Left ventricle myocardium inferior (tissue), 1 donor: Measurements from ENCODE around the gene DCST1. TPM values are rescaled to one million over a fixed set of nuclear protein-coding genes. Genes with fewer than 3 reads are reported as not detected.
A peak's percentile ranks its signal among the peaks of the same experiment; 100 is the strongest.

Experiments
- DNase-seq: peaks from one replicate; pipeline ENCODE4 v3.0.0-alpha.2; 2020
- H3K27ac ChIP-seq: fragments of 200-600 bp; replicated peaks from 2 replicates; pipeline ENCODE4 v1.8.0; 2021
- H3K27me3 ChIP-seq: fragments of 200-600 bp; 2 replicates; pipeline ENCODE4 v1.8.0; 2021; ENCODE audit warnings: low read depth
- H3K36me3 ChIP-seq: fragments of 200-600 bp; 2 replicates; pipeline ENCODE4 v1.8.0; 2021
- H3K4me1 ChIP-seq: fragments of 200-600 bp; 2 replicates; pipeline ENCODE4 v1.8.0; 2021
- H3K4me3 ChIP-seq: fragments of 200-600 bp; 2 replicates; pipeline ENCODE4 v1.8.0; 2021; ENCODE audit warnings: mild to moderate bottlenecking, moderate library complexity
- H3K9me3 ChIP-seq: fragments of 200-600 bp; replicated peaks from 2 replicates; pipeline ENCODE4 v1.8.0; 2021
- intact Hi-C: fragments of 100-400 bp; cut with micrococcal nuclease; formaldehyde crosslinking; loops from one replicate; pipeline ENCODE4 v1.11.0; 2022
- total RNA-seq: library from RNA; stranded (reverse); fragmentation: NEBNext Ultra II Directional; extraction: Animal tissue kit (Norgen Biotek cat#: 25700); gene quantifications from one replicate; pipeline ENCODE4 v1.2.1, GENCODE V29; 2021
- TF ChIP-seq, protein P1 (sequence below): fragments of 200-600 bp; IDR thresholded peaks from 2 replicates; pipeline ENCODE4 v1.8.0; 2021; ENCODE audit warnings: antibody characterized with exemption, mild to moderate bottlenecking, borderline replicate concordance
- donor health status: DM: no; HTN: yes; CAD: no; lungs with severe emphysema.

Gene DCST1
- total RNA-seq, 1 donor from 2014 or later = not detected

DNA sequence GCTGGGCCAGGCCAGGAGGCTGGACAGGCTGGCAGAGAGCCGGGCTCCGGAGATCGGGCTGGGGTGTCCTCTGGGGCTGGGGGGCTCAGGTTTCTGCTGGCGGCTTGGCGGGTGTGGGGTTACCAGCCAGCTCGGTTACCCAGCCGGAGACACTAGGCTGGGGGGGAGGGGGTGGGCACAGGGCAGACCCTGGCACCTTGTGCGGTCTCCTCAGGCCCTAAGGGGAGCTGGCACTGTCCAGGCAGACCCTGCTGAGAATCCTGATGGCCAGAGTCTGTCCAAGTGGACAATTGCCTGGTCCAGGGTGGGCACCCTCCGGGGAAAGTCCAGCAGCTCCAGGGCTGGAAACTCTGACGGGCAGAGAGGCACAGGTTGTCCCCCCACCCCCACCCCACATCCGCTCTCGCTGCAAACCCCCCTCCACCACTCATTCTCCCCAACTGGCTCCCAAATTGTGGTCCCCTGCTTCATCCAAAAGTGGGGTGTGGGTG, 24.4 kb upstream of the DCST1 start:
- H3K9me3 ChIP-seq = no peaks in the 10 kb centered on the region
- H3K36me3 ChIP-seq = peaks cover 4% of the 10 kb centered on the region
- H3K4me3 ChIP-seq = peak overlapping the region; percentile 45
- no peak for DNase-seq
- H3K27ac ChIP-seq = peak overlapping the region; percentile 95
- intact Hi-C loops = no loop called here
- H3K27me3 ChIP-seq = no peaks in the 10 kb centered on the region
- peaks cover 96% of the 10 kb centered on the region for H3K4me1 ChIP-seq
- TF ChIP-seq, protein P1, sequence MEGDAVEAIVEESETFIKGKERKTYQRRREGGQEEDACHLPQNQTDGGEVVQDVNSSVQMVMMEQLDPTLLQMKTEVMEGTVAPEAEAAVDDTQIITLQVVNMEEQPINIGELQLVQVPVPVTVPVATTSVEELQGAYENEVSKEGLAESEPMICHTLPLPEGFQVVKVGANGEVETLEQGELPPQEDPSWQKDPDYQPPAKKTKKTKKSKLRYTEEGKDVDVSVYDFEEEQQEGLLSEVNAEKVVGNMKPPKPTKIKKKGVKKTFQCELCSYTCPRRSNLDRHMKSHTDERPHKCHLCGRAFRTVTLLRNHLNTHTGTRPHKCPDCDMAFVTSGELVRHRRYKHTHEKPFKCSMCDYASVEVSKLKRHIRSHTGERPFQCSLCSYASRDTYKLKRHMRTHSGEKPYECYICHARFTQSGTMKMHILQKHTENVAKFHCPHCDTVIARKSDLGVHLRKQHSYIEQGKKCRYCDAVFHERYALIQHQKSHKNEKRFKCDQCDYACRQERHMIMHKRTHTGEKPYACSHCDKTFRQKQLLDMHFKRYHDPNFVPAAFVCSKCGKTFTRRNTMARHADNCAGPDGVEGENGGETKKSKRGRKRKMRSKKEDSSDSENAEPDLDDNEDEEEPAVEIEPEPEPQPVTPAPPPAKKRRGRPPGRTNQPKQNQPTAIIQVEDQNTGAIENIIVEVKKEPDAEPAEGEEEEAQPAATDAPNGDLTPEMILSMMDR = no peak

- Histone ChIP-seq H3K4me3 (peak overlapping the region; percentile 45), H3K36me3 (peaks cover 9% of the 10 kb centered on the region), H3K4me1 (peaks cover 92% of the 10 kb centered on the region), H3K9me3 (no peaks in the 10 kb centered on the region), H3K27ac (peak overlapping the region; percentile 95), H3K27me3 (no peaks in the 10 kb centered on the region)
- TF ChIP-seq, protein P1 = no peak
- no peak for DNase-seq
- intact Hi-C loops = no loop called here
Measured at GRCh38 chr1:155009742-155010141, 23.9 kb upstream of the DCST1 start.

- DNase-seq = no peak
- H3K9me3 ChIP-seq = no peaks in the 10 kb centered on the region
- H3K36me3 ChIP-seq = peaks cover 15% of the 10 kb centered on the region
- H3K27me3 ChIP-seq = no peaks in the 10 kb centered on the region
- H3K4me1 ChIP-seq = peaks cover 85% of the 10 kb centered on the region
- peak overlapping the region; percentile 95 for H3K27ac ChIP-seq
- peak overlapping the region; percentile 45 for H3K4me3 ChIP-seq
- intact Hi-C loops = no loop called here
- TF ChIP-seq, protein P1 = no peak
Measured at GRCh38 chr1:155010211-155010918, 23.3 kb upstream of the DCST1 start.

- Histone ChIP-seq H3K27ac (peak overlapping the region; percentile 95), H3K4me1 (peaks cover 79% of the 10 kb centered on the region), H3K4me3 (no peak overlapping the region), H3K9me3 (no peaks in the 10 kb centered on the region), H3K27me3 (no peaks in the 10 kb centered on the region), H3K36me3 (peaks cover 21% of the 10 kb centered on the region)
- no peak for DNase-seq
- TF ChIP-seq, protein P1 = no peak
- intact Hi-C loops = no loop called here
Measured at GRCh38 chr1:155011004-155011416, 22.6 kb upstream of the DCST1 start.

DNA sequence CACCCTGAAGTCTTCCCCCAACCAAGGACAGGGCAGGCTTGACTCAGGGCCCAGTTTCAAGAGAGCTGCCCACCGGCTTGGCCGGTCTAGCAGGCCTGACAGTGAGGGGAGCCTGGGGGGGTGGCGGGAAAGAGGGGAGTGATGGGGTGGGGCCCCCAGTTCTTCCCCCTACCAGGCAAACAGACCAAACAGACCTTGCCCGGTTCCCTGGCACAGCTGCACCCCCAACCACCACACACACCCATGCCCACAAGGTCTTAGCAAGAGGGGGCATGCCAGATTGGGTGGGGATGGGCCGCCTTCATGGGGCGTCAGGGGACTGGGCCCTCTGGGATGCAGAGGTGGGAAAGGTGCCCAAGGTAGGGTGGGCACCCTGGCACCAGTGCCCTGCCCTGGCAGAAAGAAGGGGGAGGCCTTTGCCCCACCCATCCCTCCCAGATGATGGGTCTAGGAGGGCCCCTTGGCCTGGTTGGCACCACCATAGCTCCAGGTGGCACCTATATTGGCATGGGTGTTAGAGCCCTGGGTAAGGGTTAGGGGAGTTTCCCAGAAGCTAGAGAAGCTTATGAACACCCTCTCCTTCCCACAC, 22.1 kb upstream of the DCST1 start:
- intact Hi-C loops = no loop called here
- no peak overlapping the region for H3K4me3 ChIP-seq
- peaks cover 74% of the 10 kb centered on the region for H3K4me1 ChIP-seq
- H3K27ac ChIP-seq = peak overlapping the region; percentile 95
- DNase-seq = no peak
- TF ChIP-seq, protein P1 = no peak
- H3K9me3 ChIP-seq = no peaks in the 10 kb centered on the region
- H3K36me3 ChIP-seq = peaks cover 27% of the 10 kb centered on the region
- no peaks in the 10 kb centered on the region for H3K27me3 ChIP-seq
